ENCODE results near the gene PDZD7.

Gene PDZD7

DNA sequence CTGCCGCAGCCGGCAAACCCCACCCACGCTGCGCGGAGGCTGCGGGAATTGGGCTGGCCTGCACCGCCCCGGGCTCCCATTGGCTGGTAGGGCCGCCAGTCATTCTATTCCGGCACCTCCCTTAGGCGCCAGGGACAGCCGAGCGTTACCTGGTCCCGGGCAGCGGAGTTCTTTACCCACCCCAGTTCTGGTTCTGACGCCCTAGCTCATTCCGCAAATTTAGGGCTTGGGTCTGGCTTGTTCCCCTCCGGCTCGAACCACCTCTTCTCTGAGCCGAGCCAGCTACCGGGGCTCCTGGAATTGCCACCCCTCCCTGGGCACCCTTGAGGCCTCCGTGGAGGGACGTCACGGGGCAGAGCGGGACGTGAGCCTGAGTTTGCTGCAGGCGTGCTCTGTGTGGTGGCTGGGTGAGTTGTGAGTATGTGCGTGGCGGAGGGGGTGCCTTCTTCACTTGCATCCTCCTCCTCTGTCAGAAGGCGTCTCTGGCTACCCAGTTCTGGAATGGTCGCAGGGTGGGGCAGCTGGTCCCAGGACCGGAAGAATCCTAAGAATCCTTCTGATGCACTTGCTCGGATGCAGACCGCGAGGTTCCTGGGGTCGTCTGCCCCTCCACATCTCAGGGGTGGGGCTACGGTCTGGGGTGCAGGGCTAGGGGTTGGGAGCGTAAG, at the start of gene PDZD7, which contains the start of gene SFXN3:
TSS of gene PDZD7 (minus strand) at position 2 of the 668 bp plus-strand sequence. CDS start 910 bp downstream, outside the sequence.
TSS of gene SFXN3 (plus strand) at position 107 of the 668 bp plus-strand sequence. CDS start 3,461 bp downstream, outside the sequence.
- peak; percentile 86 for DNase-seq (ENCODE audit: low spot score)

DNA sequence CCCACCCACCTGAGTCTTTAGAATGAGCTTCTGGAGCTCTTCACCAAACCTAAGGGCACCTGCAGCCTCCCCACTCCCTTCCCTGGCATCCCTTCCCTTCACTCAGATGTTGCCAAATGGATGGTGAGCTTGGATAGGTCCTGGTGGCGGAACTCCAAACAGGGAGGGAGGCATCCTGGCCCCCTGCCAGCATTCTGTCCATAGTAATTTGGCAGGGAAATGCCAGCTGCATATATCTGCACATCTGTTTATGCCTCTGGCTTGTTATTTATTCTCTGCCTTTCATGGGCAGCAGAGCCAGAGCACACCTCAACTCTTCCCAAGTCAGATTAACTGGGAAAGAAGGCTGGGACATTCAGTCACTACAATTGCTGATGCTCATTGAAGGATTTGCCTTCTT, 48.9 kb upstream of the PDZD7 start:
- DNase-seq (ENCODE audit: low spot score), result no peak

DNA sequence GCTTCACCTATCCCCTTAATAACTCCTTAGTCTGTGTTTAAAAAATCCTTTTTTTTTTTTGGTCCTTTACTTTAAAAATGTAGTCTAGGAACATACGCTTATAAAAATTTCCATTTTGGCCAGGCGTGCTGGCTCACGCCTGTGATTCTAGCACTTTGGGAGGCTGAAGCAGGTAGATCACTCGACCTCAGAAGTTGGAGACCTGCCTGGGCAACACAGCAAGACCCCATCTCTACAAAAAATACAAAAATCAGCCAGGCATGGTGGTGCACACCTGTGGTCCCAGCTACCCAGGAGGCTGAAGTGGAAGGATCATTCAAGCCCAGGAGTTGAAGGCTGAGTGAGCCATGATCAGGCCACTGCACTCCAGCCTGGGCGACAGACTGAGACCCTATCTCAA, 45.7 kb upstream of the PDZD7 start:
- no peak for DNase-seq (ENCODE audit: low spot score)

DNA sequence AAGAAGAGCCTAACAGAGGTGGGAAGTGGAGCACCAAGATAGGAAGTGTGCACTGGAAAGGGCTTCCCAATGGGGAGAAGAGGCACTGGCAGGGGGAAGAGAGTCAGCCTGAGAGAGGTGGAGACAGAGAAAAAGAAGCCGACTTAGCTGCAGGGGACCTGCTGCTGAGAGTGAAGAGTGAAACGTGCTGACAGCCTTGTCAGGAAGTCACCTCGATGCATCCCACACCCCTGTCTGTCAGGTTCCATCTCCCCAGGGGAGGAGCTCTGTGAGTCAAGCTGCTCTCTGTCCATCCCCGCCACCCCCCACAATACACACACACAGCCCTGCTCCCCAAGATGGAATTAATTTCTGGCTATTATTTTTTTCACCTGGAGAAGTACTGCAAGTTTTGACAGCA, 44.8 kb upstream of the PDZD7 start:
- DNase-seq (ENCODE audit: low spot score), result no peak

DNA sequence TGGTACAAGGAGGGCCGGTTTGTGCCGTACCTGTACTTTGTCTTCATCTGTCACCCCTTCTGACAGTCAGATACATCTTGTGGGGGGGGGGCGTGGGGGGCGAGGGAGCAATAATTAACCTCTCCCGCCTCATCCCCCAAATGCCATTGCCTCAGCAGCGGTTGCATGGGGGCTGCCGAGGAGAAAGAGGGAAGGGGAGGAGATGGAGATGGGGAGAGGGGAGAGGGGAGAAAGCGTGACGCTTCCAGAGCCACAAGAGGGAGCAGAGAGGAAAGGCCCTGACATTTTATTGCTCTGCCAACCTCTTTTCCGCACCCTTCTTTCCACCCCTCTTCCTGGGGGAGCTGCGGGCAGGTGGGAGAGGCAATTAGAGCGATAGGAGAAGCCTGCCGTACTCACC, 42.7 kb upstream of the PDZD7 start:
- DNase-seq (ENCODE audit: low spot score), result no peak

DNA sequence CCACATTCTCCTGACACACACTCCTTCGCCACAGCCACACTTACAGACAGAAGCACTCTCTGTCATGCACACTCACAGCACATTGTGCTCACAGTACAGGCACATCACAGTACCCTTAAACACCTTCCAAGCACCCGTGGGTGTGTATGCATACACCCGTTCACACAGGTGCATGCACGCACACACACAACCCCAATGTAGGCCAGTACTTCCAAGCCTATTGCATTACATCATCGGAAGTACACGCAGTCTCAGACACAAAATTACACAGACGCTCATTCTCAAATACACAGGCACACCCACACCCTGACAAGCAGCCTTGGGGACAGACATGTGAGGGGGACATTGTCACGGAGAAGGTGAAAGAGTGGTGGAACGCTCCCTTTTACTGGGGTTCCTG, 42.0 kb upstream of the PDZD7 start:
- no peak for DNase-seq (ENCODE audit: low spot score)

DNA sequence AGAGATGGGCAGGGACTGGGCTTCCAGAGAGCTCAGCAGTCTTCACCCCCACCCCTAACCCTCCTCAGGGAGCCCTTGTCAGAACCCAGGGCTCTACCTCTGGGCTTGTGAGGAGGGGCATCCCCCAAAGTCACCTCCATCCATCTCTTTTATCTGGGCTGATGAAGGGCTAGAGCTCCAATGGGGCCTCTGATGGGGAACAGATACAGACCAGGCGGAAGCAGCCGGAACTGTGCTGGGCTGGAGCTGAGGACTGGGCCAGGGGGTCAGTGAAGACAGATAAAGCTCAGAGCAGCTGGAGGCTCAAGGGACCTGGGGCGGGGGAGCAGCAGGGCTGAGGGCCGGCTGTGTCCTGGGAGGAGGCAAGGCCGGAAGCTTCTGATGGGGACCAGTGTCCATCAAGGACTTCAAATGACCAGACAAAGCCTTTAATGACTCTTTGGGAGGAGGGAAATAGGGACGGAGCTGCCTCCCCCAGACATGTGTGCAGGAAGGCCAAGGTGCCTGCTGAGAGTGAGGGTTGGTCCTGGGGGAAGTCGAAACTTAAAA, 41.0 kb upstream of the PDZD7 start:
- no peak for DNase-seq (ENCODE audit: low spot score)

DNA sequence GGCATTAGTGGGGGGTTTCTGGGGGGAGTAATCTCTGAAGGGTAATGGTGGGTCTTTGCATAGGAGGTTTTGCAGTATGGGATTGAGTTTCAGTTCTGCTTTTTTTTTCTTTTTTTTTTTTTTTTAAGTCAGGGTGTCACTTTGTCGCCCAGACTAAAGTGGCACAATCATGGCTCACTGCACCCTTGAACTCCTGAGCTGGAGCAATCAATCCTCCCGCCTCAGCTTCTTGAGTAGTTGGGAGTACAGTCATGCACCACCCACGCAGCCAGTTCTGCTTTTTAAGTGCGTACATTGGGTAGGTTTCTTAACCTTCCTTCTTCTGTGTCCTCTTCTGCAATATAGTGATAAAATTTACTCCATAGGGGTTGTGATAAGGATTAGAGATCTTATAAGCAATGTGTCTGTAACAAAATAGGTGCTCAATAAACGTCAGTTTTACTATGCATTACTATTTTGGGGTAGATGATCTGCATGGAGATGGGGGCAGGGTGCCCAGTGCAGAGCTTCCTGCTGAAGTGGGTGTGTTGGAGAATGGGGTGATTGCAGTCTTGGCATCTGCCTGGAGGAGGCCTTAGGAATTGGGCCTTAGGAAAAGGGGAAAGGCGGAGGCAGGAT, 40.4 kb upstream of the PDZD7 start:
- no peak for DNase-seq (ENCODE audit: low spot score)

DNA sequence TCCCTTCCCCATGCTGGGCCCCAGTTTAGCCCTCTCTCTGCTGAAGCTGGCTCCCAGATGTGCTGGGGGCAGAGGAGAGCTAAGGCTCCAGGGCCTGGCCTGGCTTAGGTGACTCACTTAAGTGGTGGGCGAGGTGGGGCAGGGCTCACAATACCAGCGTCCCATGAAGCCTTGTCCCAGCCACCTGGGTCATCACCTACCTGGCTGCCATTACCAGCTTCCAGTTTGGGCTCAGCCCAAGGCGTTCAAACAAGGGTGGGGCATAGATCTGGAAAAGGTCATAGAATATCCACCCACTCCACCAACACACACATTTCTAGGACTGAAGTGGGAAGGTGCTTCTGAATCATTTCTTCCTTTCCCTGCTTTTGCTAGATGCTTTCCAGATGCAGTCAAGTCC, 39.2 kb upstream of the PDZD7 start:
- no peak for DNase-seq (ENCODE audit: low spot score)

DNA sequence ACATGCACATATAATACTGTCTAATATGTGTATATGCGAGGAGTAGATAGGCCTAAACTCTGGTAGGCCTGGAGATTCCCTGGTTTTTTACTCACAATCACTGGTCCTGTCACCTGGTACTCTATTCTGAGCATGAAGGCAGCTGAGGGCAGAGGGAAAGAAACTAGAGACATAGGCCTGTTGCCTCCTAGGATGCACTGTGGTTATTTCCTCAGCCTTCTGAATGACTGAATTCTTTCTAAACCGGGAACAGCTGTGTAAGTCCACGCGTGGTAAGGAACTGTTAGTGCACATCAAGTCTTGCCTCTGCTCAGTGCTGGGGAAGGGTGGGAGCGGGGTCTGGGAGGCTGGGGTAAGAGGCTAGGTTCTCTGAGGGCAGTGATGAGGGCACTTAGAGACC, 38.5 kb upstream of the PDZD7 start:
- DNase-seq (ENCODE audit: low spot score), result no peak

DNA sequence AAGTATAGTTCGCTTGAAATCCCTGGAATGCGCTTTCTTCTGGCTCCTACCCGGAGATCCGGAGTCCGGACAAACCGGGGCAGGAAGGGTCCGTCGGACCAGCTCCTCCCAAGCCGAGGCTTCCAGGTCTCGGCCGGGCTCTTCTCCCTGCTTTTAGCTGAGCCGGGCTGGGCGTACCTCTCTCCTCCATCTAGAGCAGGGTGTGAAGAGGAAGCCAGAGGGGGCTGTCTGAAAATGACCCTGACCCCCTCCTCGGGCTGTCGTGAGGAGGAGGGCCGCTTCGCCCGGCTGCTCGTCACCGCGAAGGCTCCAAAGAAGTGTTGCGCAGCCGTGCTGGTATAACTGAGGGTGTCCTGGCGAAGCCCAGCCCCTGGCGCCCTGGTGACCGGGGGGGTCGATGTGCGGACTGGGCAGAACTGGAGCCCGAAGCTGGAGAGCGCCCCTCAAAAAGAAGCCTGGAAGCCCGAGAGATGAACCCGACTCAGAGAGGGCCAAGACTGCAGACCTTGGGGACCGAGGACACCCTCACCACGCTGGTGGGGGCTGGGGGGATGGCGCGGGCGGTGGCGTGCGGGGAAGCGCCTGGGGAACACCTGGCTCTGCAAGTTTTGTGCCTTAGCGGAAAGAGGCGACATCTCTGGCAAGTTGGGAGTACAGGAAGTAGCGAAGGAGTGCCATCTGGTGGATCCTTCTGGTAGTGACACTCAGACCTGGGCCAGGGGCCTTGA, 36.6 kb upstream of the PDZD7 start:
- DNase-seq (ENCODE audit: low spot score), result peak; percentile 83

DNA sequence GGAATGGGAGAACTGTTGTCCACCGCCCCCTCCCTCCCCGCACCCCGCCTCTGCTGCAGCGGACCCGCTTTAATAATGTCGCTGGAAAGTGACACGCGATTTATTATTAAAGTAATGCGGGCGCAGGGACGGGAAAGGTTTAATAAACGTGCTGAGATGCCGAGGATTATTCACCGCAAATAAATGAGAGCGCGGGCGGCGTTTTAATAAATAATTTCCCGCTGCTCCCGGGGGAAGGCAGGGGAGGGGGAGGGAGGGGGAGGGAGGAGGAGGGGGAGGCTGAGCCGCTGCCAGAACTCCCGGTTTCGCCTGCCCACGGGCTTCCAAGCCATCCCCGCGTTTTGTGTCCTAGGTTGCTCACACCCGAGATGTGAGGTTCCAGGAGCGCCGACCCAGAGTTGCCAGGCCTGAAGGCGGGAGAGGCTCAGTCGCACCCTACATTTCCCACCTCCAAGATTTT, 36.0 kb upstream of the PDZD7 start:
- peak; percentile 10 for DNase-seq (ENCODE audit: low spot score)

DNA sequence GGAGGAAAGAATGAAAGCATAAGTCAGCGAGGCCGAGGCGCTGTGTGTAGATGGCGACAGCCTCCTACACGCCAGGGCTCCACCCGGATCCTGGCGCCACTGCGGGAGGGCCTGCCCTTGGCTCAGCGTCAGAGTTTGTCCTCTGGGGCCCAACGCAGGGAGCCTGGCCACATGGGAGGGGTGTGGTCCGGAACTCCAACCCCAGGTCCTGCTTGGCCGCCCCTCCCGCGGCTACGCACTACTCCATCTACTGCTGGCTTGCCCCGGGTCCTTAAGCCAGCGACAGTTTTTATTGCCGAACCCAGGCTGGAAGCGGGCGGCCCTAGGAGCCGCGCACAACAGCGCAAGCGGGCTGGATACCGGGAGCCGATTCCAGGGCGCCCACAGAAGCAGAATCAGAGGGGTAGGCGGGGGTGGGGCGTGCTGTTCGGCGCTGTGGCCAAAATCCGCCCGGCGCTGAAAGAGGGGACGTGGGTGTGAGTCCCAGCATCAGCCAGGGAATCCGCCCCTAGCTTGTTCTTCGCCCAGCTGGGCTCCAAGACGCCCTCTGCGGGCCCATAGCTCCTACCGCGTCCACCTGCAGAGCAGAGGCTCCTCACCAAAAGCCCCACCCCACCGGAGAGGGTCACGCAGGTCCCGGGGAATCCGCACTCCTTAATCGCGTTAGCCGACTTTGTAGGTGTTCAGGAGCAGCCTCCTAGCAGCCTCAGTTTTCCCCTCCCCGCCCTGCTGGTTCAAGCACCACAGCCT, 35.4 kb upstream of the PDZD7 start:
- DNase-seq (ENCODE audit: low spot score), result peak; percentile 46

DNA sequence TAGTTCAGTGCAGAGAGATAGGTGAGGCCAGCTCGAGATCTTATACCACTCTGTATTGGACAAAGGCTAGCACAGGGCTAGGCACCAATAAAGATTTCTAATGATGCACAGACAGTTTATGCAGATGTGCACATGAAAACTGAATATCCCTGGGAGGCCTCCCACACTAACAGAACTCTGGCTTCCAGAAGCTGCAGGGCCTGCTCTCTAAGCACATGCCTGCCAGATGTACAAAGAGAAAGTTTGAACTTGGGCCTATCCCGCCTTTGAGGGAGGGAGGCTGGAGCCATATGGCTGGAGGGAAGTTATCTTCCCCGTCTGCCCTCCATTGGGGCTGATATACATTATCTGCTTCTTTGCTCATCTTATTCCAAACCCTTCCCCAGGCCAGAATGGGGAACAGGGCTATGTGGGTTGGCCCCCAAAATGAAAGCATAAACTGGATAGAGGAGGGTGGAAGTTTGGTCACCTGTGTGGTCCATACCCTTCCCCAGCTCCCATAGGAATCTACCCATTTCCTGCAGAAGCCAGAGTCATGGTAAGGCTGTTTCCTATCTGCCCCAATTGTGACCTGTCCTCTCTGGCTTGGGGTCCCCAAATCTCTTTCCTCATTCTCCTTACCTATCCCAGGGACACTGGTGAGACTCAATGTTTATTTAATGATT, 34.7 kb upstream of the PDZD7 start:
- no peak for DNase-seq (ENCODE audit: low spot score)

DNA sequence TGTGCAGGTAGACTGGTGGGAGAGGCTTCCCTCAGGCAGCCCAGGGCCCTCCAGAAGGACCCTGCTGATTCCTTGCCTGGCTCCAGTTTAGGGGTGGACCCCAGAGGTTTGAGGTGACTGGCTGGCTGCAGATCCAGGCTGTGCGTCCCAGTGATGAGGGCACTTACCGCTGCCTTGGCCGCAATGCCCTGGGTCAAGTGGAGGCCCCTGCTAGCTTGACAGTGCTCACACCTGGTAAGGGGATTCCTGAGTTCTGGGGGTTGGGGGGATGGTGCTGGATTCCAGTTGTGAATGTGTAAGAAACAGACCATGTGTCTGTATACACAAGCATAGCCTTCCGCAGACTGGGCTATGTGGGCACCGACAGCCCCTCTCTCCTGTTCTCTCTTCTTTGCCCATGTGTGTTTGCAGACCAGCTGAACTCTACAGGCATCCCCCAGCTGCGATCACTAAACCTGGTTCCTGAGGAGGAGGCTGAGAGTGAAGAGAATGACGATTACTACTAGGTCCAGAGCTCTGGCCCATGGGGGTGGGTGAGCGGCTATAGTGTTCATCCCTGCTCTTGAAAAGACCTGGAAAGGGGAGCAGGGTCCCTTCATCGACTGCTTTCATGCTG, 33.6 kb upstream of the PDZD7 start:
- no peak for DNase-seq (ENCODE audit: low spot score)

DNA sequence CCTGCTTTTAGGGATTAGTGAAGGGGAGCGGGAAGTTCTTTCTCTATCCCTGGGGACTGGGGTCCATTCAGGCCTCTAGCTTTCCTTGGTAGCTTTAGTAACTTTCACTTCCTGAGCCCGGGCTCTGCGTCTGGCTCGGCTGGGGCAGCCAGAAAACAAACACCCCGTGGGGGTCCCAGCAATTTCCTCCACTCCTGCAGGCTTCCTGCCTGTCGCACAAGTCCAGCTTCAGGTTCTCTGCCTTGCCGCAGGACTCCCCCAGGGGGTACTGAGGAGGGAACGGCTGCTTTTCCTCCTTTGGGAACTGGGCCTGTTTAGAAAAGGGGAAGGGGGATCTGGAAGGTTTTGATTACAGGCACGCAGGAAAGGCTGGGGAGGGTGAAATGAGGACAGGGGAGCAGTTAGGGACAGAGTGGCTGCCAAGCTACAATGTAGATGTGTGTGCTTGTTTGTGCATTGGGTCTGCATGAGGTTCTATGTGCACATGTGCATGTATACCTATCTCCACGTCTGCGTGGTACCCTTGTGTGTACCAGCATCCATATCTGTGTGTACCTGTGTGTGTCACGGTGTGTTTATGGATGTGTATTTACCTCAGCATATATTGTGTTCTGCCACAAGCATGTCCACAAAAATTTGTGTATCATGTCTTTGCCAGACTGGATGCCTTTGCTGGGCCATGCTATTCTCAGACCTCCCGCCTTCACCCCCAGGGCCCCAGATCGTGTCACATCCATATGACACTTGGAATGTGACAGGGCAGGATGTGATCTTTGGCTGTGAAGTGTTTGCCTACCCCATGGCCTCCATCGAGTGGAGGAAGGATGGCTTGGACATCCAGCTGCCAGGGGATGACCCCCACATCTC, 32.9 kb upstream of the PDZD7 start:
- DNase-seq (ENCODE audit: low spot score), result no peak

DNA sequence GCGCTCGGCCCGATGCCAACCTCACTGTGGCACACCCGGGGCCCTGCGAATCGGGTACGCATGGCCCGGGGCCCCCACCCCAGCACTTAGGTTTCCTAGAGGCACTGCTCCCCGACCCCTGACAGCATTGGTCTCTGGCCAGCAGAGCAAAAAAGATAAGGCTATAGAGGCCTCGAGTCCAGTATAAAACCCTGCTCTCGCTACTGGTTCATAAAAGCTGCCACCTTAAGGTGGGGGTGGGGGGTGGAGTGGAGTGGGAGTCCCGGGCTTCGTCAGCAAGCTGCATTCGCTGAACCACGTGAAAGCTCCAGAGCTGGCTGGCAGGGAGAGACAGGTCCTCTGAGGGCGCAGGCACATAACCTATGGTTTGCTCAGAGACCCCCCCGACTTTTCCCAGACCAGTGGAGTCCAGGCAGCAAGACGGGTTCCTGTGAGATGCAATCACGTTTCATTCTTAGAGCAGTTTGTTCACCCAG, 32.2 kb upstream of the PDZD7 start:
- DNase-seq (ENCODE audit: low spot score), result no peak

DNA sequence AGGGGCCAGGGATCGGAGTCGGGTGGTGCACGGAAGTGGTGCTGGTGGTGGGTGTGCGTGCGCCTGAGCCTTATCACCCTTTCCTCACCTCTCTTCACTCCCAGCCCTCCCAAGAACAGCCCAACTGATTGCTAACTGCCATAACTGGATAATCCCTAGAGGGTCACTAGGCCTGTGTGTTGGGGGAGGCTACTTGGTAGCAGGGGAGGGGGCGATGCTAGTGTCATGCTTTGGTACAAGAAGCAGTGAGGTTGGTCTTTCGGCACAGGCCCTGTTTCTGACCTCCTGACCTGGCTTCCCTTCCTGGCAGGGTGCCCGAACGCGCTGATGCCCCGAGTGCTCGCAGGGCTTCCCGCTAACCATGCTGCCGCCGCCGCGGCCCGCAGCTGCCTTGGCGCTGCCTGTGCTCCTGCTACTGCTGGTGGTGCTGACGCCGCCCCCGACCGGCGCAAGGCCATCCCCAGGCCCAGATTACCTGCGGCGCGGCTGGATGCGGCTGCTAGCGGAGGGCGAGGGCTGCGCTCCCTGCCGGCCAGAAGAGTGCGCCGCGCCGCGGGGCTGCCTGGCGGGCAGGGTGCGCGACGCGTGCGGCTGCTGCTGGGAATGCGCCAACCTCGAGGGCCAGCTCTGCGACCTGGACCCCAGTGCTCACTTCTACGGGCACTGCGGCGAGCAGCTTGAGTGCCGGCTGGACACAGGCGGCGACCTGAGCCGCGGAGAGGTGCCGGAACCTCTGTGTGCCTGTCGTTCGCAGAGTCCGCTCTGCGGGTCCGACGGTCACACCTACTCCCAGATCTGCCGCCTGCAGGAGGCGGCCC, 31.5 kb upstream of the PDZD7 start:
- peak; percentile 42 for DNase-seq (ENCODE audit: low spot score)

DNA sequence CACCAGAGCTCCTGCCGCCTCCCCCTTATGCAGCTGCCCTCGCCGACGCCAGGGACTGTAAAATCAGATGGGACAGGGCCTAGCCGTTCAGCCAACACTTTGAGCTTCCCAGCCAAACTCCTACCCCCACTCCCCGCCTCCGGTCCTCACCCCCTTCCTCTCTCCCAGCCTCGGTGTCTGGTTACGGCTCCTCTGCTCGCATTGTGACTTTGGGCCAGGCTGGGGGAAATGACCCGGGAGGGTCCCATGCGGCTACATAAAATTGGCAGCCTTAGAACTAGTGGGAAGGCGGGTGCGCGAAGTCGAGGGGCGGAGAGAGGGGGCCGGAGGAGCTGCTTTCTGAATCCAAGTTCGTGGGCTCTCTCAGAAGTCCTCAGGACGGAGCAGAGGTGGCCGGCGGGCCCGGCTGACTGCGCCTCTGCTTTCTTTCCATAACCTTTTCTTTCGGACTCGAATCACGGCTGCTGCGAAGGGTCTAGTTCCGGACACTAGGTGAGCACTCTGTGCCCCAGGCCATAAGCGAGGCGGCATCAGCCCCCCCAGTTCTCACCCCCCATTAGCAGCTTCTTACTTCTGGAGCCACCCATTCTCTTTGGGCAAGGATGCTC, 30.8 kb upstream of the PDZD7 start, which contains the start of gene KAZALD1:
TSS of gene KAZALD1 (plus strand) at position 366 of the 608 bp plus-strand sequence. CDS start 604 bp downstream, outside the sequence.
- no peak for DNase-seq (ENCODE audit: low spot score)
